GM19372 (cell line): ENCODE measurements around the gene ERCC2.

ENCODE experiments used
- ATAC-seq: cut with Tn5 transposase; IDR thresholded peaks from one replicate; pipeline ENCODE4 v1.9.1; 2021; ENCODE audit warnings: mild to moderate bottlenecking, low read depth, moderate library complexity; ENCODE audit not compliant: unreplicated experiment

ERCC2 gene

GRCh38 chr19:45402298-45403061, 32.1 kb upstream of the ERCC2 start:
- no peak for ATAC-seq

- ATAC-seq, result no peak
Observed at GRCh38 chr19:45401815-45402214, 31.4 kb upstream of the ERCC2 start.

- ATAC-seq, result no peak
Observed at GRCh38 chr19:45400192-45400591, 29.8 kb upstream of the ERCC2 start.

GRCh38 chr19:45395821-45396617, 25.6 kb upstream of the ERCC2 start:
- no peak for ATAC-seq

GRCh38 chr19:45391871-45392665, 21.7 kb upstream of the ERCC2 start:
- ATAC-seq, result no peak

- no peak for ATAC-seq
Observed at GRCh38 chr19:45391346-45391745, 21.0 kb upstream of the ERCC2 start.

GRCh38 chr19:45385392-45386221, 15.2 kb upstream of the ERCC2 start:
- ATAC-seq, result no peak

- no peak for ATAC-seq
Observed at GRCh38 chr19:45382426-45382825, 12.1 kb upstream of the ERCC2 start.

GRCh38 chr19:45380107-45380506, 9.7 kb upstream of the ERCC2 start:
- no peak for ATAC-seq

GRCh38 chr19:45376045-45376724, 5.8 kb upstream of the ERCC2 start:
- ATAC-seq, result no peak

GRCh38 chr19:45368737-45369340, 1.5 kb downstream of the ERCC2 start:
- ATAC-seq, result no peak

- no peak for ATAC-seq
Observed at GRCh38 chr19:45368127-45368526, 2.2 kb downstream of the ERCC2 start.

GRCh38 chr19:45364696-45365095, 5.7 kb downstream of the ERCC2 start:
- ATAC-seq, result no peak

GRCh38 chr19:45363861-45364459, 6.4 kb downstream of the ERCC2 start:
- ATAC-seq, result no peak

- ATAC-seq, result no peak
Observed at GRCh38 chr19:45362291-45362690, 8.1 kb downstream of the ERCC2 start.

GRCh38 chr19:45361608-45362007, 8.8 kb downstream of the ERCC2 start:
- ATAC-seq, result no peak

GRCh38 chr19:45358213-45358792, 12.1 kb downstream of the ERCC2 start:
- no peak for ATAC-seq

- no peak for ATAC-seq
Observed at GRCh38 chr19:45357445-45357783, 13.0 kb downstream of the ERCC2 start.
